Keratinocyte (primary cell): ENCODE measurements around the gene FDX1.

Experiments used
- EZH2 ChIP-seq: IDR thresholded peaks from one replicate; pipeline ENCODE4 v1.6.1; 2012; ENCODE audit warnings: inconsistent platforms, mild to moderate bottlenecking, low read length, moderate library complexity
- TF ChIP-seq, protein P1 (sequence below), 3 experiments: IDR thresholded peaks in 1 of 3; conservative IDR thresholded peaks in 1 of 3; optimal IDR thresholded peaks in 1 of 3; 2 replicates in 2 of 3; 3 replicates in 1 of 3; pipeline versions ENCODE3 to v1.5.1; 2011; ENCODE audit warnings: low read length in 3 of 3, mild to moderate bottlenecking in 3 of 3, moderate library complexity in 2 of 3, control low read depth in 1 of 3, inconsistent platforms in 1 of 3; ENCODE audit not compliant: insufficient read depth in 2 of 3; ENCODE audit errors: extremely low read depth in 1 of 3

- TF ChIP-seq, protein P1, sequence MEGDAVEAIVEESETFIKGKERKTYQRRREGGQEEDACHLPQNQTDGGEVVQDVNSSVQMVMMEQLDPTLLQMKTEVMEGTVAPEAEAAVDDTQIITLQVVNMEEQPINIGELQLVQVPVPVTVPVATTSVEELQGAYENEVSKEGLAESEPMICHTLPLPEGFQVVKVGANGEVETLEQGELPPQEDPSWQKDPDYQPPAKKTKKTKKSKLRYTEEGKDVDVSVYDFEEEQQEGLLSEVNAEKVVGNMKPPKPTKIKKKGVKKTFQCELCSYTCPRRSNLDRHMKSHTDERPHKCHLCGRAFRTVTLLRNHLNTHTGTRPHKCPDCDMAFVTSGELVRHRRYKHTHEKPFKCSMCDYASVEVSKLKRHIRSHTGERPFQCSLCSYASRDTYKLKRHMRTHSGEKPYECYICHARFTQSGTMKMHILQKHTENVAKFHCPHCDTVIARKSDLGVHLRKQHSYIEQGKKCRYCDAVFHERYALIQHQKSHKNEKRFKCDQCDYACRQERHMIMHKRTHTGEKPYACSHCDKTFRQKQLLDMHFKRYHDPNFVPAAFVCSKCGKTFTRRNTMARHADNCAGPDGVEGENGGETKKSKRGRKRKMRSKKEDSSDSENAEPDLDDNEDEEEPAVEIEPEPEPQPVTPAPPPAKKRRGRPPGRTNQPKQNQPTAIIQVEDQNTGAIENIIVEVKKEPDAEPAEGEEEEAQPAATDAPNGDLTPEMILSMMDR (optimal IDR thresholded peaks at IDR 0.05 in 1 of 3, IDR thresholded peaks at IDR 0.05 in 1 of 3, conservative IDR thresholded peaks at IDR 0.05 in 1 of 3; ENCODE audit: extremely low read depth in 1 of 3, insufficient read depth in 2 of 3, low read length in 3 of 3): no peak
- no peak for TF ChIP-seq EZH2
Observed at GRCh38 chr11:110493346-110493745, 63.6 kb downstream of the FDX1 start.
